Endometrium (tissue), 2 donors: ENCODE results near the gene BMP8B.
"Not testable (repeated sequence)": the region's sequence is repeated elsewhere in the genome, so short reads cannot be mapped to it uniquely, and the experiment has no call there.

Source experiments
- FAIRE-seq: peaks from 2 replicates; lab custom pipeline; 2012; peaks lifted over from hg19 to GRCh38; lab: Jason Lieb, UNC
- donor health status: control.
- donor health status: control.

The BMP8B gene

GRCh38 chr1:39777896-39778295, 10.8 kb downstream of the BMP8B start:
- not testable (repeated sequence) for FAIRE-seq

GRCh38 chr1:39777306-39777705, 11.4 kb downstream of the BMP8B start:
- FAIRE-seq: no peak

- no peak for FAIRE-seq
These were observed 11.8 kb downstream of the BMP8B start for GRCh38 chr1:39776886-39777285.

GRCh38 chr1:39776400-39776713, 12.3 kb downstream of the BMP8B start:
- no peak for FAIRE-seq

- not testable (repeated sequence) for FAIRE-seq
These were observed 12.8 kb downstream of the BMP8B start for GRCh38 chr1:39775676-39776399.

- not testable (repeated sequence) for FAIRE-seq
These were observed 13.5 kb downstream of the BMP8B start for GRCh38 chr1:39775141-39775540.

- FAIRE-seq: not testable (repeated sequence)
These were observed 15.2 kb downstream of the BMP8B start for GRCh38 chr1:39773369-39773979.

- FAIRE-seq: not testable (repeated sequence)
These were observed 17.6 kb downstream of the BMP8B start, which contains the start of gene OXCT2 for GRCh38 chr1:39771022-39771532. OXCT2 (minus strand) TSS chr1:39771348; CDS start chr1:39771255, 93 bp downstream.

- not testable (repeated sequence) for FAIRE-seq
These were observed 18.3 kb downstream of the BMP8B start for GRCh38 chr1:39770100-39771021.

GRCh38 chr1:39769502-39769901, 19.2 kb downstream of the BMP8B start:
- FAIRE-seq: not testable (repeated sequence)

- FAIRE-seq: not testable (repeated sequence)
These were observed 22.2 kb downstream of the BMP8B start for GRCh38 chr1:39766466-39766865.

GRCh38 chr1:39764512-39764911, 24.2 kb downstream of the BMP8B start:
- not testable (repeated sequence) for FAIRE-seq

GRCh38 chr1:39763619-39764374, 24.9 kb downstream of the BMP8B start:
- FAIRE-seq: not testable (repeated sequence)

- no peak for FAIRE-seq
These were observed 25.8 kb downstream of the BMP8B start for GRCh38 chr1:39762550-39763540.

GRCh38 chr1:39761557-39762260, 27.0 kb downstream of the BMP8B start:
- FAIRE-seq: no peak

- FAIRE-seq: no peak
These were observed 27.6 kb downstream of the BMP8B start for GRCh38 chr1:39761016-39761415.

- no peak for FAIRE-seq
These were observed 28.3 kb downstream of the BMP8B start for GRCh38 chr1:39760074-39761008.

GRCh38 chr1:39759436-39759726, 29.3 kb downstream of the BMP8B start:
- FAIRE-seq: no peak
